Stimulated activated CD4-positive, alpha-beta T cell treated with anti-CD3 and anti-CD28 coated beads, TNF-alpha, amount 100 ng/mL, for 48 hours (primary cell): Measurements from ENCODE around the gene TNRC18.
"Not testable (repeated sequence)": the region's sequence is repeated elsewhere in the genome, so short reads cannot be mapped to it uniquely, and the experiment has no call there.

Experiments used
- DNase-seq, 3 donors: peaks; one replicate each; pipeline ENCODE4 v3.0.0-alpha.2; 2020; ENCODE audit warnings: low read depth in 3 of 3

Gene TNRC18

DNA sequence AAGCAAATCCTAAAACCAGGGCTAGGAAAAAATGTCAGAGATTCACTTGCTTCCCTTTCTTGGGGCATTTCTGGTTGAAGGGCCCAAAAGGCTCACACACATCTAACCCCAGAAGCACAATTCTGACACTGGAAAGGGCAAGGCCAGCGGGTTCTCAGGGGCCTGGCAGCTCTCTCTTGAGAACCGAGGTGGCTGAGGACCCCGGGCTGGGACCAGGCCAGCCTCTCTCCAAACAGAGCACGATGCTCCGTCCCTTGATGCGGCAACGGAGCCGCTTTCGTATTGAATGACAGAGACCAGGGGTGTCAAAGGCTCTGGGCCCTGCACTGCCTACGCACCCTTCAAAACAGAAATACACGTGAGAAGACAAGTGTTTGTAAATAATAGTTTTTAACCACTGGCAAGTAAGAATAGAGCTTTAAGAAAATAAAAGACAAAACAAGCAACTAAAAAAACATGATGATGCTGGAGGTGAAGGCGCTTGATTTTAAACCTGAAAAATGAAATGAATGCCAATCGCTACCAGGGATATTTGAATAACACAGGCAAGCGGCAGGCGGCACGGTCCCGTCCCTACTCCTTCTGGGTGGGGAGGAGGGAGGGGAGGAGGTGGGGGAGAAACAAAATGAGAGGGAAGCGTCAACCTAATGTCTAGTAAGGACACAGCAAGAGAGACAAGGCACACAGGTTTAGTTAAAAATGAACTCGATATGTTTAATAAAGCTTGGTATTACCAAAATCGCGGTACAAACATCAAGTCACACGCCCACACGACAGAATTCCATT lies 72.8 kb downstream of the TNRC18 start:
- no peak for DNase-seq

DNA sequence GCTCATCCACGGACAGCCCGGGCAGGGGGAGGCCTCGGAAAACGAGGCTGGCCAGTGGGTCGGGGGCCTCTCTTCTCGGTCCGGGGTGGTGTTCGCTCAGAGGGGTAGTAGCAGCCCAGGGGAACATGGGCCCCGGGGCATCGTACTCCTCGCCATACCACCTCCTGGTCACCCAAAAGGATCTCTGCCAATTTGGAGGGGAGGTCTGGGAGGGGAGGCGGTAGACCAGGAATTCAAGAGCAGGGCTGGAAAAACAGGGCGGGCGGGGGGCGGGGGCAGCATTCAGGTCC lies 73.5 kb downstream of the TNRC18 start:
- no peak for DNase-seq

DNA sequence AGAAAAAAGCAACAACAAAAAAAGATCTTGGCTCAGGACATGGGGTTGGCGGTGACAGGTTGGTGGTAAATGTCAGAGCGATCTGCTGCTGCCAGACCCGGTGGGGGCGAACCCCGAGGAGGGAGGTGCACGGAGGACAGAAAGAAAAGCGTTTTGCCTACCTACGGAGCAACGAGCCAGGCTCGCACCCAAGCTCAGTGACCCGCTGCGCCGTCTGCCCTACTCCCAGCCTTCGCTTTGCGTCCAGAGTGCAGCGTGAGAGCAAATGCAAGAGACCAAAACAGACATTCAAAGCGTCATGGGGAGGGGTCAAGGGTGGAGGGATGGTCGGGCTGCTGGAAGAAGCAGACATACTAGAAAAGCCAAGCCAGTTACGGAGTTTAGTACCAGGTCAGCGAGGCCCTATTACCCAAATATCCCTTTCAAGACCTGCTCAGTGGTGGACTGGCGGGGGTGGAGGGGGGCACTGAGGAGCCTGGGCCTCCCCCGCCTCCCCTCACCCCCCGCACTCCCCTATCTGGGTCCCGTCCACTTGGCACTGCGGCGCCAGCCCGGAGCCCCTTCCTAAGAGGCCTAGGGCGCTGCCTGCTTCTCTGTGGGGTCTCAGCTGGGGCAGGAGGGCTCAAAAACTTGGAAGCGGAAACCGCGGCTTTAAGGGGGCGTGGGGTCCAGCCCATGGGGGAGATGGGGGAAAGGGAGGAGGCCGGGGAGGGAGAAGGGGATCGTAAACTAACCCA lies 74.0 kb downstream of the TNRC18 start:
- DNase-seq, result no peak

- no peak for DNase-seq
Measured at GRCh38 chr7:5349005-5349380, 74.6 kb downstream of the TNRC18 start.

GRCh38 chr7:5348134-5349004 lies 75.3 kb downstream of the TNRC18 start:
- no peak for DNase-seq

GRCh38 chr7:5345671-5346070 lies 78.0 kb downstream of the TNRC18 start:
- no peak for DNase-seq

GRCh38 chr7:5345171-5345570 lies 78.5 kb downstream of the TNRC18 start:
- DNase-seq, result no peak

GRCh38 chr7:5344342-5344741 lies 79.3 kb downstream of the TNRC18 start:
- no peak for DNase-seq

DNA sequence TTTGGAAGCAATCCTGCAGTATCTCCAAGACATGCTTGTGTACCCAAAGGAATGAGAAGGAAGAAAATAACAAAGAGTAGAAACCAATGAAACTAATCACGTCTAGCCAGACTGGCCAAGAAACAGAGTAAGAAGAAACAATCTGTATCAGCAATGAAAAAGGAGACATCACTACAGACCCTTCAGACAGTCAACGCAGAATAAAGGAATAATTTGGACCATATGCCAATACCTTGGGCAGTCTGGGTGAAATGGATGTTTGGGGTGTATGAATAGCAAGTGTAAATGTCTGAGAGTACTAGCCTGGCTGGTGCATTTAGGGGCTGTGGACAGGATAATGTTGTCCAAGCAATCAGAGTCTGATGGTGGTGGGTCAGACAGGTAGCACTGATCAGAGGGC lies 79.8 kb downstream of the TNRC18 start:
- DNase-seq, result no peak

GRCh38 chr7:5342631-5343030 lies 81.0 kb downstream of the TNRC18 start:
- no peak for DNase-seq

DNA sequence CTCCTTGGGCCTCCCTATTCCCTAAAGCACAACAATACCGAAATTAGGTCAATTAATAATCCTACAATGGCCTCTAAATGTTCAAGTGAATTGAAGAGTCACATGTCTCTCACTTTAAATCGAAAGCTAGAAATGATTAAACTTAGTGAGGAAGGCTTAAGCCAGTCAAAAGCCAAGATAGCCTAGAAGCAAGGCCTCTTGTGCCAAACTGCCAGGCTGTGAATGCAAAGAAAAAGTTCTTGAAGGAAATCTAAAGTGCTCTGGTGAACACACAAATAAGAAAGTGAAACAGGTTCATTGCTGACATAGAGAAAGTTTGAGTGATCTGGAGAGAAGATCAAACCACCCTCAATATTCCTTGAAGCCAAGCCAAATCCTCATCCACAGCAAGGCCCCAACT lies 83.7 kb downstream of the TNRC18 start:
- no peak for DNase-seq

- DNase-seq, result no peak
Measured at GRCh38 chr7:5337047-5337446, 86.6 kb downstream of the TNRC18 start.

DNA sequence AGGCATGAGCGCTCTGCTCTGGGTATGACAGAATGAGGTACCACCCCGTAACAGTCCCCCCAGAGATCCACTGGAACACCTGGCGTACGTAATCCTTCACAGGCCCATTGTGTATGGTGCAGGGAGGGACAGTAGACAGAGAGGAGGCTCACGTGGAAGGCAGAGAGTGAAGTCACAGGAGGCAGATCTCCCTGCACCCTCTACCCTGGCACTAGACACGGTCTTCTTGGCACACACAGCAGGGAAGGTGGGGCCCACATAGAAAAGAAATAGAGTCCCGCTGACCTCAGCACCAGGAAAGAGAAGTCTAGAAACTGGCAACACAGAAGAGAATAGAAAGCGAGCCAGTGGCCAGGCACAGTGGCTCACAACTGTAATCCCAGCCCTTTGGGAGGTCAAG lies 89.0 kb downstream of the TNRC18 start:
- DNase-seq, result no peak

- DNase-seq, result no peak
Measured at GRCh38 chr7:5333121-5334045, 90.3 kb downstream of the TNRC18 start.

DNA sequence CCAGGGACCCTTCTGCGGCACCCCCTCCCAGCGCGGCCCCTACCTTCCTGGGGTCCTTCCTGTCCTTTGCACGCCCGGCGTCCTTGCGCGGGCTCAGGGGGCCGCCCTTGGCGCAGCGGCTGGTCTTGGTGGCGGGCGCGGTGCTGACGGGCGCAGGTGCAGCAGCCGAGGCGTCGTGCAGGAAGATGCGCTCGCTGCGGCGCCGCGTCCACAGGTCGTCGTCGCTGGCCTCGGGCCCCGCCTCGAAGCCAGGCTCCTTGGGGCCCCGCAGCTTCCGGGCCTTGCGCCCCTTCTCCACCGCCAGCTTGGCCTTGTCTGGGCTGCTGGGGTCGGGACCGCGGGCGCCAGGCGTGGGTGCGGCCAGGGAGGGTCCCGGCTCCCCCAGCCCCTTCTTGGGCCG lies 91.1 kb downstream of the TNRC18 start:
- DNase-seq, result no peak

GRCh38 chr7:5330288-5330687 lies 93.3 kb downstream of the TNRC18 start:
- DNase-seq, result no peak

GRCh38 chr7:5324961-5325360 lies 98.7 kb downstream of the TNRC18 start:
- no peak for DNase-seq

GRCh38 chr7:5323800-5324781 lies 99.5 kb downstream of the TNRC18 start:
- not testable (repeated sequence) for DNase-seq

- no peak for DNase-seq
Measured at GRCh38 chr7:5322621-5323410, 100.8 kb downstream of the TNRC18 start.
